Activated CD4-positive, alpha-beta memory T cell treated with anti-CD3 and anti-CD28 coated beads, Interleukin-2, amount 10 ng/mL, durations not matched to agents 7 days and 5 days (primary cell): Measurements from ENCODE around the gene PFN1. TPM values are rescaled to one million over a fixed set of nuclear protein-coding genes. Genes with fewer than 3 reads are reported as not detected.

ENCODE experiments used
- CTCF ChIA-PET: fragments of 350-600 bp; sonication (Branson Sonifier 250); formaldehyde crosslinking; loops from one replicate; lab custom pipeline; 2021; ENCODE audit warnings: antibody characterized with exemption, inconsistent platforms; lab: Charles Lee
- POLR2A ChIA-PET: fragments of 350-600 bp; sonication (Branson Sonifier 250); formaldehyde crosslinking; loops from one replicate; lab custom pipeline; 2021; ENCODE audit warnings: antibody characterized with exemption; lab: Charles Lee
- DNase-seq: peaks from one replicate; pipeline ENCODE4 v3.0.0-alpha.2; 2020
- H3K27ac Mint-ChIP-seq: one replicate; pipeline ENCODE4 v1.8.0; 2021; ENCODE audit warnings: mild to moderate bottlenecking, mixed read lengths
- H3K27me3 Mint-ChIP-seq: one replicate; pipeline ENCODE4 v1.8.0; 2021; ENCODE audit warnings: mixed read lengths
- H3K36me3 Mint-ChIP-seq: one replicate; pipeline ENCODE4 v1.8.0; 2021; ENCODE audit warnings: low read depth, mixed read lengths
- H3K4me1 Mint-ChIP-seq: one replicate; pipeline ENCODE4 v1.8.0; 2021; ENCODE audit warnings: mixed read lengths
- H3K4me3 Mint-ChIP-seq: one replicate; pipeline ENCODE4 v1.8.0; 2021; ENCODE audit warnings: mild to moderate bottlenecking, mixed read lengths
- H3K9me3 Mint-ChIP-seq: one replicate; pipeline ENCODE4 v1.8.0; 2021; ENCODE audit warnings: mixed read lengths
- total RNA-seq, 2 experiments: library from RNA; stranded (reverse); gene quantifications; one replicate each; pipeline ENCODE4 v1.2.3, GENCODE V29; 2021

Gene PFN1
- total RNA-seq = 1,000 to 10,000 TPM; 2,149 to 2,220 TPM

DNA sequence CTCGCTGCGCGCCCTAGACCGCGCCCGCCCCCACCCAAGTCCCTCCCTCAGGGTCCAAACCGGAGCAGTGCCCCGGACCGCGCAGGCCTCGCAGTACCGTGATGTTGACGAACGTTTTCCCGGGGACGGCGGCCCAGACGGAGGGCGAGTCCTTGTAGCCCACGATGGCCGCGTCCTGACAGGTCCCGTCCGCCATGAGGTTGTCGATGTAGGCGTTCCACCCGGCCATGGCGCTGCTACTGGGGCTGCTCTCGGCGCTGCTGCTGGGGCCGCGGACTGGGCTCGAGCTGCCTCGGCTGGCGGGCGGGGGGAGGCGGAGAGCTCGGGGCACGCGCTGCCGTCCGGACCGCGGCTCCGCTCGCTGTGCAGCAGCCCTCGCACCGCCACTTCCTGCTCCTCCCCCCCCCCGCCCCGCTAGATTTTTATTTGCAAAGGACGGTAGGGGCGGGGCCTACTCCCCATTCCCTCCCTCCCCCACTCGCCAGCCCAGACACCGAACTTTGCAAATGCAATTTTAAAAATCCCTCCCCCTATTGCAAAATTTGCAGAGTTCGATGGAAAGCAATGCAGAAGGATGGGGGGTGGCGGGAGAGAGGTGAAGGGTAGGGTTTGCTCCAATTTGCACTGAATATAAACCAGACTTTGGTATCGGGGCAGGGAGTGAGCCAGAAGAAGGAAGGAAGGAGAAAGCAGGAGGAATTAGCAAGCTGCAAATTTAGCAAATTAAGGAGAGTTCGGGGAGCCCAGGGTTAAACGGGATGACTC lies at the start of gene PFN1:
PFN1 (minus strand) TSS at position 365 of the 765 bp plus-strand sequence; CDS start at position 229, 136 bp downstream.
- ChIA-PET POLR2A (interaction anchor here (0.6 to 20.7 kb wide), 20 partner anchors 5 to 471 kb away, joined by 3 to 711 read pairs (median 7); partner anchors contain the start of genes ARRB2, C17orf107, CAMTA2 and ENO3), CTCF (interaction anchor here (0.6 to 2.2 kb wide), 6 partner anchors 8 to 1237 kb away, joined by 3 to 10 read pairs (median 4); partner anchors contain the start of genes RNF167, SLC25A11 and SPAG7)
- Mint-ChIP-seq H3K36me3 (peaks cover 48% of the 10 kb centered on the region), H3K9me3 (no peaks in the 10 kb centered on the region), H3K27ac (peak within 1 kb of the TSS; percentile 100), H3K4me3 (peak within 1 kb of the TSS; percentile 96), H3K27me3 (no peaks in the 10 kb centered on the region), H3K4me1 (peaks cover 50% of the 10 kb centered on the region)
- DNase-seq = peak; percentile 94

DNA sequence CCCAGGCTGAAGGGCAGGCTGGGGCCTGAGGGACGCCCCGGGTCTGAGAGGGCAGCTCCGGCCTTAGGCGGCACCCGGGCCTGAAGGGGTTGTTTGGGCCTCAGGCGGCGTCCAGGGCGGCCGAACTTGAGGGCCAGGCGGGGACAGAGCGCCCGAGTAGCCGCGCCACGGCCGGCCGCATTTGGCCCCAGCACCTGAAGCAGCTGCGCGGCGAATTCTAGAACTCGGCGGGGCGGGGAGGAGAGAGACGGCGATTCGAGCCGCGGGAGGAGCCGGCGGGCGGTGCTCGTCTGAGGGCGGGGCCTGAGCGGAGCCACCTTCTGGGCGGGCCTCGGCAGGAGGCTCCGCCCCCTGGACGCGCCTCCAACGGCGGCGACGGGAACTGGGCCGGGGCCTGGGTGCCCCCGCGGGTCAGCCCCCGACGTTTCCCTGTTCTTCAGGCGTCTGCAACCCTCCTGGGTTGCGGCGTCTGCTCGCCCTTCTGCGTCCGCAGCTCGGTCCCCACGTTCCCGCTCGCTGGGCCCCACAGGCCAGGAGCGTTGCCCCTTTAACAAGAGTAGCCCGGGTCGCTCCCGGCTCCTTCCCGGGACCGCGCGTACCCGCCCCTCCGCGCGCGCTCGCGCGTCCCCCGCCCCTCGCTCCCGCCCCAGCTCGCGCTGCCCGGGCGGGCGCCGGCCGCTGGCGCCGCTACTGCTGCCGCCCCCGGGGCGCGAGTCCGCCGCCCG lies 49.1 kb upstream of the PFN1 start, which contains the start of the genes INCA1 and KIF1C:
INCA1 (minus strand) TSS at position 221 of the 725 bp plus-strand sequence. CDS start 3,085 bp downstream, outside the sequence.
KIF1C (plus strand) TSS at position 649 of the 725 bp plus-strand sequence. CDS start 2,297 bp downstream, outside the sequence.
- peak within 1 kb of the TSS; percentile 52 for H3K27ac Mint-ChIP-seq
- no peaks in the 10 kb centered on the region for H3K27me3 Mint-ChIP-seq
- peaks cover 17% of the 10 kb centered on the region for H3K36me3 Mint-ChIP-seq
- H3K4me1 Mint-ChIP-seq = peaks cover 26% of the 10 kb centered on the region
- no peaks in the 10 kb centered on the region for H3K9me3 Mint-ChIP-seq
- ChIA-PET POLR2A (interaction anchor here (0.5 to 4.6 kb wide), 11 partner anchors 8 to 58 kb away, joined by 3 to 43 read pairs (median 4); partner anchors contain the start of genes CAMTA2, PFN1, RNF167 and SLC25A11), CTCF (interaction anchor here (1.1 to 2.9 kb wide), 5 partner anchors 11 to 88 kb away, joined by 3 to 13 read pairs (median 5); partner anchors contain the start of genes CAMTA2 and SPAG7)
- DNase-seq = peak; percentile 92
- H3K4me3 Mint-ChIP-seq = peak within 1 kb of the TSS; percentile 79

DNA sequence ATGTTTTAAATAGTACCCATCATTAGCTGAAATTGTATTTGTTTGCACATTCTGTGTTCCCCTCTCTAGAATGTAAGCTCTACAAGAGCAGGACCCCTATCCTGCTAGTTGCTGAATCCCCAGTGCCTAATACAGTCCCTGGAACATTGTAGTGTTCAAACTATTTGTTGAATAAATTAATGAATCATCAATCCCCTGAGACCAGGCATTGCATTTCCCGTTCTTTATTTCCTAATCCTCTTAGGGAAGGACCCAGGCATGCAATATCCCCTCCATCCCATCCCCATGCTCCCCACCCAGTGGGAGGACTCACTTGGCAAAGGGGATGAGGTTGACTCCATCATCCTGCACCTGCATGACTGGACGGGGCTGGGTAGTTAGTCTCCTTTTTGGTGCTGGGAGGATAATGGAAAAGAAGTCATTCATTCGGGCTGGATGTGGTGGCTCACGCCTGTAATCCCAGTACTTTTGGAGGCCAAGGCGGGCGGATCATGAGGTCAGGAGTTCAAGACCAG lies 45.8 kb upstream of the PFN1 start:
- Mint-ChIP-seq H3K9me3 (no peaks in the 10 kb centered on the region), H3K4me3 (no peak overlapping the region), H3K36me3 (peaks cover 5% of the 10 kb centered on the region), H3K4me1 (peaks cover 26% of the 10 kb centered on the region), H3K27me3 (no peaks in the 10 kb centered on the region), H3K27ac (no peak overlapping the region)
- no peak for DNase-seq
- CTCF ChIA-PET = interaction anchor here (1.5 to 1.8 kb wide), 2 partner anchors 14 to 68 kb away, joined by 4 to 7 read pairs; no protein-coding TSS in a partner anchor
- POLR2A ChIA-PET = interaction anchor here (1.2 kb wide), 1 partner anchor 7 kb away, joined by 3 read pairs; no protein-coding TSS in a partner anchor

DNA sequence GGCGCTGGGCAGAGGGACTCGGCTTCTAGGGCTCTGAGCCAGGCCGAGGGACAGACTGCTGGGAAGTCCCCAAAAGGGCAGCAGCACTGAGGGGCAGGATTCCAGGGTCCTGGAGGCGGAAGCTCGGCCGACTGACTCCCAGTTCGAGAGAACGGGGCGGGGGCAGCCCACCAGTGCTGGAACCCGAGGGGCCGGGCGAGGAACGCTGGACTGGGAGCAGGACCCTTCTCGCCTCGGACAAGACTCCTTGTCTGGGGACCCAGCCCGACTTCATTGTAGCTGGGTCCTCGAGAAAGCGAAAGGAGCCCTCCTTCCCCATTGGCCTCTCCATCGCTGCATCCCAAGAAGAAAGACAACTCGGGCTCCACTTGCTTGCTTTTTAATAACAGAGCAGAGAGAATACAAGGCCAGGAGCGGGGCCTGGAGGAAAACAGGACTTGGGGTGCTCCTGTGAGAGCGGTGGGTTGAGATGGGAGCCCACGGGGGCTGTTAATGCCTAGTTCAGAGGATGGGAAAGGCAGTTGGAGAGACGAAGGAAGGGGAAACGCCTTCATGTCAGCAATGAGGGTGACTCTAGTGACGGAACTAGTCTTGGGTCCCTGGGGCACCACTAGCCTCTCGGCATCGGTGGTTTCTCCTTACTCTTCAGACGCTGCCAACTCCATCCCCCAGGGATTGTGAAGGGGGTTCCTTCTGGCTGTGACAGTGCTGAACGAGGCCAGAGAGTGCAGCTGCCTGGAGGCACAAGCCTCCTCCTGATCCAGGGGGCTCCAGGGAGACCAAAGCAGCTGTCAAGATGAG lies 39.6 kb upstream of the PFN1 start:
- H3K4me3 Mint-ChIP-seq = peak overlapping the region; percentile 88
- peaks cover 40% of the 10 kb centered on the region for H3K4me1 Mint-ChIP-seq
- H3K27me3 Mint-ChIP-seq = no peaks in the 10 kb centered on the region
- no peak for DNase-seq
- H3K36me3 Mint-ChIP-seq = peaks cover 18% of the 10 kb centered on the region
- H3K9me3 Mint-ChIP-seq = no peaks in the 10 kb centered on the region
- peak overlapping the region; percentile 88 for H3K27ac Mint-ChIP-seq
- ChIA-PET CTCF (interaction anchor here (0.8 to 3.7 kb wide), 13 partner anchors 7 to 198 kb away, joined by 3 to 22 read pairs (median 5); partner anchors contain the start of genes INCA1, KIF1C, RNF167 and SLC25A11), POLR2A (interaction anchor here (0.6 to 9.9 kb wide), 10 partner anchors 9 to 79 kb away, joined by 3 to 122 read pairs (median 4); partner anchors contain the start of genes ENO3, INCA1, KIF1C and PFN1)

DNA sequence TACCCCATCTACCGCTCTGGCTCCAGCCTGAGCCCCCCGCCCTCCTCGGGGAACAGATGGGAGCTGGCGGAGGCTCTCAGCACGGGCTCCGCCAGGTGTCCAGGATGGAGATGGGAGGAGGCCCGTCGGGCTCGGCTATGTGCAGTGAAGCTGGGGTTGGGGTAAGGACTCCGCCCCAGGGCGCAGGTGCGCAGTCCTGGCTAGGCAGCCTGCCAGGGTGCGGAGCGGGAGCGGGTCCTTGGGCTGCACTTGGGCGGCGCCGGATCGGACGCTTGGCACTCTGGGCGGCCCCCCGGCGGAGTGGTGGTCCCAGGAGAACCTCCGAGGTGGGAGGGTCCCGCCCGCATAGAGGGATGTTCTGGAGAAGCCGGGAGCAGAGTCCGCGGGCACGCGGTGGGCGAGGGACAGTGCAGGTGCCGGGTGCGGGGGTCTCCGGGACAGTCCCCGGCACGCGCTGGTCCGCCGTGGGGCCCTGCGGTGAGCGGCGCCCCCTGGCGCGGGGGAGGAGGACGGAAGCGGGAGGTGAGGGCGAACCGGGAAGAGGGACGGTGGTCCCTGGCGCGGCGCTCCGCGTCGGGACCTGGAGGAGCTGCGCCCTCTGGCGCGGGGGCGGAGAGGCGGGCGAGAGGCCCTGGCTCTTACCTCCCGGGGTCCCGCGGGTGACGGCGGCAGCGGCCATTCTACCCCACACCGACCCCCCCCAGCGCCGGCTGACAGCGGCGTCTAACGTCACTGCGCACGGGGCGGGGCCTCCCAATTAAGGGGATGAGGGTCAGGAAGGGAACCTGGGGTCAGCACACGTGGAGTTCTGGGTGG lies 38.8 kb upstream of the PFN1 start, which contains the start of gene CAMTA2:
CAMTA2 (minus strand) TSS at position 725 of the 816 bp plus-strand sequence. CDS start 1,453 bp downstream, outside the sequence.
- Mint-ChIP-seq H3K9me3 (no peaks in the 10 kb centered on the region), H3K4me3 (peak within 1 kb of the TSS; percentile 88), H3K36me3 (peaks cover 26% of the 10 kb centered on the region), H3K27ac (peak within 1 kb of the TSS; percentile 88), H3K27me3 (no peaks in the 10 kb centered on the region), H3K4me1 (peaks cover 40% of the 10 kb centered on the region)
- POLR2A ChIA-PET = interaction anchor here (0.8 to 9.9 kb wide), 14 partner anchors 8 to 499 kb away, joined by 3 to 122 read pairs (median 4); partner anchors contain the start of genes C17orf107, DERL2, INCA1 and KIF1C
- peak; percentile 89 for DNase-seq
- CTCF ChIA-PET = interaction anchor here (0.7 to 3.7 kb wide), 17 partner anchors 8 to 197 kb away, joined by 3 to 22 read pairs (median 4); partner anchors contain the start of genes INCA1, KIF1C, RNF167 and SLC25A11

DNA sequence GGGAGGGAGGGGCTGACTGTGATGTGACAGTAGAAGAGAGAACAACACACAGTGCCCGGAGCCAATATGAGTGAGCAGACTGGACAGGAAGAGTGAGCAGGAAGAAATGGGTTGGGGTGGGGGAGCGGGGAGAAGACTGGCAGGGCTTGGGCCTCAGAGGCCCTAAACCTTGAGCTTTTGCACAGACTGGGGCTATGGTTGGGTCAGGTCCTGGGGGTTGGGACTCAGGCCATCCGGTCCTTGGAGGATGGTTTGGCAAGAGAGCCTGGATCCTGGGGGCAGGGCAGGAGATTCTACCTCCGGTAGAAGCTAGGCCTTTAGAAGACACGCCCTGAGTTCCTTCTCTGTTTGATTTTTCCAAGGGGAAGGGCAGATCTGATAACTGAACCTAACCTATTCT lies 38.1 kb upstream of the PFN1 start:
- peak; percentile 21 for DNase-seq
- Mint-ChIP-seq H3K27me3 (no peaks in the 10 kb centered on the region), H3K4me1 (peaks cover 44% of the 10 kb centered on the region), H3K9me3 (no peaks in the 10 kb centered on the region), H3K36me3 (peaks cover 28% of the 10 kb centered on the region), H3K4me3 (peak overlapping the region; percentile 88), H3K27ac (peak overlapping the region; percentile 88)
- POLR2A ChIA-PET = interaction anchor here (0.8 to 9.9 kb wide), 9 partner anchors 8 to 500 kb away, joined by 3 to 122 read pairs (median 4); partner anchors contain the start of genes C17orf107, DERL2, INCA1 and KIF1C
- CTCF ChIA-PET = interaction anchor here (0.7 to 3.7 kb wide), 11 partner anchors 11 to 196 kb away, joined by 3 to 22 read pairs (median 4); partner anchors contain the start of genes INCA1, KIF1C, RNF167 and SLC25A11

DNA sequence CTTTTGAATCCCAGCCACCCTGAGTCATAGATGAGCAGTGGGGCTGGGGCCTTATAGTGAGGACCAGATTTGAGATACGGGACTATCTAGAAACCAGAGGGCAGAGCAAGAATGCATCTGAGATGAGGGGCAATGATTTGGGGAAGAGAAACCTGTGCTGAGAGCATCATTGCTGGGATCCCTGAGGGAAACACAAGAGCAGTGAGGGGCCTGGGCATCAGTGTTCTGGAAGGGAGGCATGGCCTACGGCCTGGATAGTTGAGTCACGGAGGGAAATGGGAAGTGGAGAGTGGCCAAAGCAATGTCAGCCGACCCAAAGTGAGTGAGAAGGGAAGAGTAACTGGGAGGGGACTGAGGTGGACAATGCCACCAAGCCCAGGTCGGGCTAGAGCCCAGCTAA lies 34.0 kb upstream of the PFN1 start:
- ChIA-PET POLR2A (interaction anchor here (1.2 to 9.9 kb wide), 2 partner anchors 15 to 38 kb away, joined by 5 to 122 read pairs; partner anchors contain the start of genes PFN1, RNF167, SLC25A11 and SPAG7), CTCF (interaction anchor here (1.6 to 1.8 kb wide), 2 partner anchors 15 to 49 kb away, joined by 4 to 9 read pairs; partner anchors contain the start of gene SPAG7)
- DNase-seq = no peak
- Mint-ChIP-seq H3K27ac (no peak overlapping the region), H3K9me3 (no peaks in the 10 kb centered on the region), H3K36me3 (peaks cover 59% of the 10 kb centered on the region), H3K27me3 (no peaks in the 10 kb centered on the region), H3K4me1 (peaks cover 35% of the 10 kb centered on the region), H3K4me3 (no peak overlapping the region)

GRCh38 chr17:4980644-4981216 lies 32.4 kb upstream of the PFN1 start:
- H3K27ac Mint-ChIP-seq = peak overlapping the region; percentile 60
- H3K4me1 Mint-ChIP-seq = peaks cover 23% of the 10 kb centered on the region
- DNase-seq = peak; percentile 45
- ChIA-PET CTCF (interaction anchor here (0.5 to 2.4 kb wide), 13 partner anchors 10 to 84 kb away, joined by 3 to 8 read pairs (median 4); partner anchors contain the start of genes RNF167, SLC25A11 and SPAG7), POLR2A (interaction anchor here (0.6 to 3.4 kb wide), 7 partner anchors 9 to 62 kb away, joined by 3 to 24 read pairs (median 3); partner anchors contain the start of genes PFN1 and SPAG7)
- no peaks in the 10 kb centered on the region for H3K9me3 Mint-ChIP-seq
- no peak overlapping the region for H3K4me3 Mint-ChIP-seq
- H3K27me3 Mint-ChIP-seq = no peaks in the 10 kb centered on the region
- H3K36me3 Mint-ChIP-seq = peaks cover 61% of the 10 kb centered on the region

DNA sequence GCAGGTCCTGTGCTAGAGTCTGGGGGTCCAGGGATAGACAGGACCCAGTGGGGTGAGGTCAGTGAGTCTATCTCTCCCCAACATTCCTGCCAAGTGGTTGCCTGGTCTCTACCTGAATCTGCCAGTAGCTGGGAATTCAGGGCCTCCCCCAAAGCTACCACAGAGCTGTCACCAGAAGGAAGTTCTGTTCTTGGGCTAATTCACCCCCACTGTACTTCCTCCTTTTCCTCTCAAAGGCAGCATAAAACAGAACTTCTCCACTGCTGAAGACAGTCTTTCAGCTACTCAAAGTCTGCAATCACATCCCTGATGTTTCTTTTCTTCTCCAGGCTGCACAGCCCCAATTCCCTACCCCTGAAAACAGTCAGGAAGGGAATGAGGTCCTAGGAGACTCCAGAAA lies 30.4 kb upstream of the PFN1 start:
- Mint-ChIP-seq H3K36me3 (peaks cover 70% of the 10 kb centered on the region), H3K27me3 (no peaks in the 10 kb centered on the region), H3K4me1 (peaks cover 19% of the 10 kb centered on the region), H3K9me3 (no peaks in the 10 kb centered on the region), H3K4me3 (no peak overlapping the region), H3K27ac (no peak overlapping the region)
- POLR2A ChIA-PET = interaction anchor here (1.2 to 3.4 kb wide), 4 partner anchors 10 to 54 kb away, joined by 4 to 24 read pairs (median 6); partner anchors contain the start of genes PFN1 and SPAG7
- DNase-seq = no peak
- CTCF ChIA-PET = interaction anchor here (0.8 to 1.3 kb wide), 2 partner anchors 69 to 83 kb away, joined by 3 read pairs; no protein-coding TSS in a partner anchor
